Effector memory CD4-positive, alpha-beta T cell (primary cell): Measurements from ENCODE around the gene PAXIP1.

Experiments used
- DNase-seq, 3 donors: peaks; one replicate each; pipeline ENCODE4 v3.0.0-alpha.2; 2020
- H3K27ac ChIP-seq: 2 replicates; pipeline ENCODE4 v1.7.0; 2013; ENCODE audit warnings: mild to moderate bottlenecking, low read length, moderate library complexity; ENCODE audit not compliant: insufficient read depth, poor library complexity, severe bottlenecking
- H3K27me3 ChIP-seq: replicated peaks from 2 replicates; pipeline ENCODE4 v1.7.0; 2013; ENCODE audit warnings: mild to moderate bottlenecking, low read length; ENCODE audit not compliant: insufficient read depth, control insufficient read depth, poor library complexity, severe bottlenecking
- H3K36me3 ChIP-seq: 2 replicates; pipeline ENCODE4 v1.7.0; 2013; ENCODE audit warnings: mild to moderate bottlenecking, low read length, moderate library complexity; ENCODE audit not compliant: control insufficient read depth, insufficient read depth
- H3K4me1 ChIP-seq: 2 replicates; pipeline ENCODE4 v1.7.0; 2013; ENCODE audit warnings: low read length, mild to moderate bottlenecking; ENCODE audit not compliant: control insufficient read depth, insufficient read depth, poor library complexity, severe bottlenecking
- H3K4me3 ChIP-seq: 2 replicates; pipeline ENCODE4 v1.7.0; 2013; ENCODE audit warnings: low read length, low read depth, mild to moderate bottlenecking; ENCODE audit not compliant: insufficient read depth, poor library complexity, severe bottlenecking
- H3K9me3 ChIP-seq: 2 replicates; pipeline ENCODE4 v1.7.0; 2013; ENCODE audit warnings: mild to moderate bottlenecking, low read length, moderate library complexity; ENCODE audit not compliant: control insufficient read depth

Gene PAXIP1

DNA sequence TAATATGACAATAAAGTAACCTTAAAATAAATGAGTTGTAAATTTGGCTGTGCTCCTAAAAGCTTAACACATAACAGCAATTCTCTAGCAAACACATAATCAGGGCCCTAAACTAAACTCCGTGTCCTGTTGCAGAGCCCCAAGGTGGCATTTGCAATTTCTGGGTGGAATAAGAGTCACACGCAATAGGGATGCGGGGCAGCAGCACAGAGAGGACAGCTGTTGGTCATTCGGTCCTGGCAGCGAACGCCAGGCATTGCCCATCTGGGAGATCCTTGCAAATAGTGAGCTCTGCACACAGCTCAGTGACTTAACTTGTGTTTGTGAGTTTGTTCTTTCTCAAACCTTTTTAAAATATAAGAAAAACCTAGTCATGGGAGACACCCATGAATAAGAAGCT is 25.7 kb downstream of the PAXIP1 start:
- no peak overlapping the region for H3K27ac ChIP-seq
- H3K9me3 ChIP-seq, result no peaks in the 10 kb centered on the region
- no peaks in the 10 kb centered on the region for H3K36me3 ChIP-seq
- H3K4me1 ChIP-seq, result no peaks in the 10 kb centered on the region
- no peak overlapping the region for H3K4me3 ChIP-seq
- no peaks in the 10 kb centered on the region for H3K27me3 ChIP-seq
- no peak for DNase-seq

DNA sequence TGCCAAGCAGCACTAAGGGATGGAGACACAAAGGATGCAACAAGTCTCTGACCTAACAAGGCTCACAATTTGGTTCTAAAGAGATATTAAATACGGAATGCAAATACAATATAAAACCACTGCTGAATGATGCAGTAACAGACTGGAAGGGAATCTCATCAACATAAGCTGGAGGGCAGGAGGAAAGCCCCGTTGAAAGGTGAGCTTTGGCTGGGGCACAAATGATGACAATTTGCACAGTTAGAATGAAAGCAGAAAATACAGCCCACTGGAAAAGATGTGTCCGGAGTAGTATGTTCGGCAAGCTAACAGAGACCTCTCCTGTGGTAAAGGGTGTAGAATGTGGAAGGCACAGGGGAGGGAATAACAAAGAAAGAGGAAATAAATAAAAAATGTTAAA is 26.1 kb downstream of the PAXIP1 start:
- Histone ChIP-seq H3K4me1 (no peaks in the 10 kb centered on the region), H3K4me3 (no peak overlapping the region), H3K9me3 (no peaks in the 10 kb centered on the region), H3K27me3 (no peaks in the 10 kb centered on the region), H3K36me3 (no peaks in the 10 kb centered on the region), H3K27ac (no peak overlapping the region)
- no peak for DNase-seq

DNA sequence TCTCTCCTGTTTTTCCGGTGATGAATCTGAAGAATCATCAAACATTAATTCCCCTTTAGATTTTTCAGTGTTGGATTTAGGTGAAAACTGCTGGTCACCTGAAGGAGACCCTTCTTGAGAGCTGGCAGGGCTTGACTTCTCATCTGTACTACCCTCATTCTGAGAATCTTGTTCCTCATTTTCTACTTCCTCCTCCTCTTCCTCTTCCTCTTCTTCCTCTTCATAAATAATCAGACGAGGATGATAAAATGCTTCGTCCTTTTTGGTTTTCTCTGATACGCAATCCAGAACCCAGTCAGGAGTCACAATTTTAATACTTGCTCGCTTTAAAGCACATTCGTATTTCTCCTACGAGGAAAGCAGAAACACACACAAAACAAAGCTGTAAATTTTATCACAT is 26.9 kb downstream of the PAXIP1 start:
- H3K36me3 ChIP-seq, result no peaks in the 10 kb centered on the region
- H3K27me3 ChIP-seq, result no peaks in the 10 kb centered on the region
- H3K27ac ChIP-seq, result no peak overlapping the region
- H3K4me3 ChIP-seq, result no peak overlapping the region
- no peaks in the 10 kb centered on the region for H3K4me1 ChIP-seq
- H3K9me3 ChIP-seq, result no peaks in the 10 kb centered on the region
- DNase-seq, result no peak

DNA sequence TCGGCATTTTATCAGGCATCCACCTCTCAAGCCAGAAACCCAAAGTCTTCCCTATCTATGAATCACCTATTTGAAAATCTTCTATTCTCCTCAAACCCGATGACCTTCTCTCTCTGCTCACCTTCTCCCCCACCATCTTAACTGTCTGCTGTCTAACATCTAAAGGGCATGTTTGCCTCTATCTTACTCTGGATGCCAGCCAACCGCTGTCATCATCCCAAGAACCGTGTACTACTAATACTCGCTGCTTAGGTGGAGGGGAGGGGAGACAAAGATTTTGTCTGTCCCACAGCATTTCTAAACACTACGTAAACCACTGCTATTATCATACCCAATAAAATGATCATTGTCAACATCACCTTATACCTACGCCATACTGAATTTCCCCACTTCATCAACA is 29.5 kb downstream of the PAXIP1 start:
- Histone ChIP-seq H3K9me3 (no peaks in the 10 kb centered on the region), H3K4me1 (no peaks in the 10 kb centered on the region), H3K27ac (no peak overlapping the region), H3K36me3 (no peaks in the 10 kb centered on the region), H3K4me3 (no peak overlapping the region), H3K27me3 (no peaks in the 10 kb centered on the region)
- DNase-seq, result no peak

DNA sequence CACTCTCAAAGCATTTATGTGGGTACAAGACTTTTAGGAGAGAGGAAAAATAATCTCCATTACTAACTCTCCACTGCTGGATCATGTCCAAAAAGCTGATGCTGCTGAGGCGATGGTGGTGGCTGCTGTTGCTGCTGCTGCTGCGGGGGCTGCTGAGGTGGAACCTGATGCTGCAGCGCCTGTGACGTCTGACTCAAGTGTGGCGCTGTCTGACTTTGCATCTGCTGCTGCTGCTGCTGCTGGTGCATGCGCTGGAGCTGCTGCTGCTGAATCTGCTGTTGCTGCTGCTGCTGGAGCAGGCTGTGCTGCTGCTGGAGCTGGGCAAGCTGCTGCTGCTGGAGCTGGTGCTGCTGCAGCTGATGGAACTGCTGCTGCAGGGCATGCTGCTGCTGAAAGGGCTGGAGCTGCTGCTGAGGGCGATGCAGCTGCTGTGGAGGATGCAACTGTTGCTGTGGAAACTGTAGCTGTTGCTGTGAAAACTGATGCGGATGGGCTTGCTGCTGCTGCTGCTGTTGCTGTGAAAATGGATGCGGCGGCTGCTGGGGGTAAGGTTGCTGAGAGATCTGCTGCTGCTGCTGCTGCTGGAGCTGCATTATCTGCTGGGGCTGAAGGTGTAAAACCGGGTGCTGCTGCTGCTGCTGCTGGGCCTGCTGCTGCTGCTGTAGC is 34.5 kb downstream of the PAXIP1 start:
- H3K27ac ChIP-seq, result no peak overlapping the region
- H3K36me3 ChIP-seq, result peaks cover 13% of the 10 kb centered on the region
- no peak overlapping the region for H3K4me3 ChIP-seq
- no peaks in the 10 kb centered on the region for H3K27me3 ChIP-seq
- DNase-seq, result no peak
- H3K9me3 ChIP-seq, result no peaks in the 10 kb centered on the region
- no peaks in the 10 kb centered on the region for H3K4me1 ChIP-seq

DNA sequence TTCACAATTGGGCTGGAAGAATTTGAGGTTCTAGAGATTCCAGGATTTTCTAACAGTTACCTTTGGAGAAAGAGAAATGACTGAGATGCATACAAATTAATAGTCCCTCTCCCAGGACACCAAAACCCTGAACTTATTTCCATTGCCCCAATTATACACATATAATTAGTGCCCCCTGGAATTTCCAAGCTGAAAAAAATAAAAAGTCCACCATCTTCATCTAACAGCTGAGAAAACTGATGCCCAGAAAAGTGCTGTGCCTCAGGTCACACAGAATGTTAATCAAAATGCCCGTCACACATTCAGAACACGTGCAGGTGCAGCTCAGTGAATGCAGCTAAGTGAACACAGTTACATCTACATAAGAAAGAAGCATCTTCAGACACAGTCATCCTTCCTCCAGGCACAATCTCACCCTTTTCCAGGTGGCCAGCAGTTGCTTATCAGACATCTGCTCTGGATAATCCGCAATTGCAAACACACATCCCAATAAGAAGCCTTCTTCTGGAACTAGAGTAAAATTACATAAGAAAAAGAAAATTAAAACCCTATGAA is 35.4 kb downstream of the PAXIP1 start:
- DNase-seq, result no peak
- no peak overlapping the region for H3K27ac ChIP-seq

DNA sequence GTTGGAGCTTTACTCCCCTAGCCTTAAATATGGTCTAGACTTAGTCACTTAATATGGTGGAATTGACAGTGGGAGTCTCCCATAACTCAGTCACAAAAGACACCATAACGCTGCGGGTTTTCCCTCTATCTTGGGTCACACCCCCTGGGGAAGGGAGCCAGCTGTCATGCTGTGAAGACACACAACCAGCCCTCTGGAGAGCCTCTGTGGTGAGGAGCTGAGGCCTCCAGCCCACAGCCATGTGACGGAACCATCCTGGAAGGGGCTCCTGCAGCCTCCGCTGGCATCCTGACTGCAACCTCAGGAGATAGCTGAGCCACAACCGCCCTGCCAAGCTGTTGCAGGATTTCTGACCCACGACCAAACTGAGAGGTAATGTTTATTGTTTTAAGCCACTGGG is 37.9 kb downstream of the PAXIP1 start:
- no peak overlapping the region for H3K4me3 ChIP-seq
- no peak overlapping the region for H3K27ac ChIP-seq
- no peaks in the 10 kb centered on the region for H3K27me3 ChIP-seq
- H3K4me1 ChIP-seq, result no peaks in the 10 kb centered on the region
- H3K9me3 ChIP-seq, result no peaks in the 10 kb centered on the region
- no peak for DNase-seq
- H3K36me3 ChIP-seq, result peaks cover 28% of the 10 kb centered on the region

More for the DNA sequence above, 35.4 kb downstream of the PAXIP1 start:
- H3K4me3 ChIP-seq, result no peak overlapping the region
- no peaks in the 10 kb centered on the region for H3K4me1 ChIP-seq
- H3K36me3 ChIP-seq, result peaks cover 14% of the 10 kb centered on the region
- no peaks in the 10 kb centered on the region for H3K27me3 ChIP-seq
- no peaks in the 10 kb centered on the region for H3K9me3 ChIP-seq

DNA sequence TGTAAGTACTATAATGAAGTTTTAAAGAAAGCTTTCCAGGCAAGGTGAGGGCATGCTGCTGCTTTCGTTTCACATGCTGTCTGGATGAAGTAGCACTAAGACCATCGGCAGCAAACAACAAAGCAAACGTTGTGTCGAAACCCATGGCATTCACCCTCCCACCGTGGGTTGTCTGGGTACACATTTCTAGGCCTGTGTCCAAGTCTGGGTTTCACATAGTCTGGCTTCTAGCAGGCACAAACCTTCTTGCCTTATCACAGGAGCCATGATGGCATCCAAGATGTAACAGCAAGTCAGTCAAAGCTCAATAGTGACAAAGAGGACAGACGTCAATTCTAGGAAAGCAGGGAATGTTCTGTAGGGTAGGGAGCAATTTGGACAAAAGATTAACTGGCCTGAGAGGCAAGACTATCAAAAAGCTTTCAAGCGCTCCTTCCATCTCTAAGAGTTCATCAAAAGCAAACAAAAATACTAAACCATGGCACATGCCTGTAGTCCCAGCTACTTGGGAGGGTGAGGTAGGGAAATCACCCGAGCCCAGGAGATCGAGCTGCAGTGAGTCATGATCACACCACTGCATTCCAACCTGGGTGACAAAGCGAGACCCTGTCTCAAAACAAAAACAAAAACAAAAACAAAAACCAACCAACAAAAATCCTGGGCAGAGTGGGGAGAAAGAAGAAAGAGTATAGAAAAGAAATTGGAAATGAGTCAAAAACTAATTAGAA is 42.7 kb downstream of the PAXIP1 start:
- Histone ChIP-seq H3K9me3 (no peaks in the 10 kb centered on the region), H3K36me3 (peaks cover 22% of the 10 kb centered on the region), H3K27me3 (no peaks in the 10 kb centered on the region), H3K27ac (no peak overlapping the region), H3K4me1 (no peaks in the 10 kb centered on the region), H3K4me3 (no peak overlapping the region)
- no peak for DNase-seq

DNA sequence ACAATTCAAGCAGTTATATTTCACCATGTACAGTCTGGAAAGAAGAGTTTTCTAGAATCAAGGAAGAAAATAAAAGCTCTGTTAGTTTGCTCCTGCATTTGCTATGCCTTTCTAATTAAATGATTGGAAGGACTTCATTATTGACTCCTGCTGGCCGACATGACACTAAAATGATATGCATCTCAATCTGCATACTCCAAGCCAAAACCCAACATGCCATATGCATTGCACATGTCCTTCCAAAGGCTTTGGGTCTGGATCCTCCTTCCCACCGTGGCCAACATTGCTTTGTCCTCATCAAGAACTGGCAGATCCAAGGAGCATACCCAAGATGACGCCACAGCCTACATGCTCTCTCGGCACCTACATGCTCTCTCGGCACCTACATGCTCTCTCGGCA is 46.5 kb downstream of the PAXIP1 start:
- H3K4me3 ChIP-seq, result no peak overlapping the region
- no peaks in the 10 kb centered on the region for H3K27me3 ChIP-seq
- H3K4me1 ChIP-seq, result no peaks in the 10 kb centered on the region
- H3K27ac ChIP-seq, result no peak overlapping the region
- peaks cover 21% of the 10 kb centered on the region for H3K36me3 ChIP-seq
- DNase-seq, result no peak
- no peaks in the 10 kb centered on the region for H3K9me3 ChIP-seq

DNA sequence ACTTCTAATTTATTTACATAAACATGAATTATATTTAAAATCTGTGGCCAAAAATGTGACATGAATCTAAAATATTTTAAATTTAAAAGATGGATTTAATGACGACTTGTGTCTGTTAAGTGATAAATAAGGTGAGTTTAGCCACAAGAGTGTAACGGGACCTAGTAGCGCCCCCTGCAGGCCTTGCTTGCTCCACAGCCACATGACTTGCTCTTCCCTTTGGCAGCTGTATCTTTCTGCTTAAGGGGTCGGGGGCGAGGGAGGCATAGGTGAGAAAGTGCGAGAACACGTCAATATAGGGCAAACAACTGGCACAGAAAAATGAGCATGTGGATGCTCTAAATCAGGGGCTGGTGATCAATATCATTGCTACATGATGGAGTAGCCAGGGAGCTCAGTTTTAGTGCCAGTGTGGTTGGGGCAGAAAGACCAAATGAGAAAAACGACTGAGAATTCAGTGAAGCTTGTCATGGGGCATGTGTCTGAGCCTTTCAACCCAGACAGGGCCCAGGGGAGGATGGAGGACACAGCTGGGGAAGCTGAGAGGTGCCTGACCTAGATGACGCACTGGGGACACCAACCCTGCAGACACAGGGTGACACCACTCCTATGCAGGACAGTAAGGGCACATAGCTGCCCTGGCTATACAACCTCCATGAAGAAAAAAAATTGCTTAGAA is 49.8 kb downstream of the PAXIP1 start:
- Histone ChIP-seq H3K4me1 (no peaks in the 10 kb centered on the region), H3K9me3 (no peaks in the 10 kb centered on the region), H3K27ac (no peak overlapping the region), H3K27me3 (no peaks in the 10 kb centered on the region), H3K4me3 (no peak overlapping the region), H3K36me3 (peaks cover 21% of the 10 kb centered on the region)
- peak; percentile 35 to 57 (median 43) for DNase-seq
